Type B pancreatic cell (in vitro differentiated cells): ENCODE measurements around the gene TBC1D3. TPM values are rescaled to one million over a fixed set of nuclear protein-coding genes. Genes with fewer than 3 reads are reported as not detected.
"Not testable (repeated sequence)": the region's sequence is repeated elsewhere in the genome, so short reads cannot be mapped to it uniquely, and the experiment has no call there.

Source experiments
- DNase-seq: peaks from one replicate; pipeline ENCODE4 v3.0.0; 2021; ENCODE audit warnings: mixed read lengths; ENCODE audit not compliant: unreplicated experiment; ENCODE audit errors: extremely low spot score
- H3K27ac Mint-ChIP-seq: 2 replicates; pipeline ENCODE4 v1.8.0; 2021; ENCODE audit warnings: mild to moderate bottlenecking, mixed read lengths
- H3K27me3 Mint-ChIP-seq: 2 replicates; pipeline ENCODE4 v1.8.0; 2021; ENCODE audit warnings: mixed read lengths
- H3K36me3 Mint-ChIP-seq: 2 replicates; pipeline ENCODE4 v1.8.0; 2021; ENCODE audit warnings: mixed read lengths
- H3K4me1 Mint-ChIP-seq: one replicate; pipeline ENCODE4 v1.8.0; 2021; ENCODE audit warnings: mixed read lengths; ENCODE audit not compliant: unreplicated experiment
- H3K4me3 Mint-ChIP-seq: 2 replicates; pipeline ENCODE4 v1.8.0; 2021; ENCODE audit warnings: mild to moderate bottlenecking, mixed read lengths
- H3K9me3 Mint-ChIP-seq: 2 replicates; pipeline ENCODE4 v1.8.0; 2021; ENCODE audit warnings: mixed read lengths
- long read RNA-seq: library from polyadenylated mRNA; unstranded; transcript quantifications from one replicate; pipeline ENCODE4 v2.0.0, GENCODE V29; 2020
- total RNA-seq: library from RNA; stranded (reverse); gene quantifications from 2 replicates; pipeline ENCODE4 v1.2.1, GENCODE V29; 2021; ENCODE audit warnings: low replicate concordance

The TBC1D3 gene
- not detected in 2 replicates for total RNA-seq
- long read RNA-seq, partial matches to known transcripts, result 4 of 8 reads
- long read RNA-seq, other reads (novel, unspliced or antisense), result 4 of 8 reads

- not testable (repeated sequence) for H3K4me3 Mint-ChIP-seq, H3K9me3 Mint-ChIP-seq, H3K27ac Mint-ChIP-seq, H3K36me3 Mint-ChIP-seq, DNase-seq, H3K4me1 Mint-ChIP-seq, H3K27me3 Mint-ChIP-seq
Observed at GRCh38 chr17:38192455-38192854, at the start of gene TBC1D3. Gene TBC1D3, minus strand, starts transcription at chr17:38192555. Its CDS starts 1,526 bp downstream, at chr17:38191029.

- not testable (repeated sequence) for H3K9me3 Mint-ChIP-seq, H3K27ac Mint-ChIP-seq, H3K36me3 Mint-ChIP-seq, H3K4me1 Mint-ChIP-seq, H3K27me3 Mint-ChIP-seq, DNase-seq, H3K4me3 Mint-ChIP-seq
Observed at GRCh38 chr17:38232790-38233189, 40.4 kb upstream of the TBC1D3 start.

- H3K4me3 Mint-ChIP-seq, H3K27me3 Mint-ChIP-seq, H3K27ac Mint-ChIP-seq, H3K4me1 Mint-ChIP-seq, H3K36me3 Mint-ChIP-seq, DNase-seq, H3K9me3 Mint-ChIP-seq: not testable (repeated sequence)
Observed at GRCh38 chr17:38225844-38226495, 33.6 kb upstream of the TBC1D3 start.

GRCh38 chr17:38220867-38221266 is 28.5 kb upstream of the TBC1D3 start:
- H3K27me3 Mint-ChIP-seq, H3K9me3 Mint-ChIP-seq, H3K4me1 Mint-ChIP-seq, H3K36me3 Mint-ChIP-seq, DNase-seq, H3K27ac Mint-ChIP-seq, H3K4me3 Mint-ChIP-seq: not testable (repeated sequence)

- H3K9me3 Mint-ChIP-seq, H3K27ac Mint-ChIP-seq, H3K4me3 Mint-ChIP-seq, H3K27me3 Mint-ChIP-seq, H3K4me1 Mint-ChIP-seq, H3K36me3 Mint-ChIP-seq, DNase-seq: not testable (repeated sequence)
Observed at GRCh38 chr17:38200271-38200670, 7.9 kb upstream of the TBC1D3 start.

- H3K9me3 Mint-ChIP-seq, H3K27me3 Mint-ChIP-seq, H3K27ac Mint-ChIP-seq, H3K36me3 Mint-ChIP-seq, H3K4me1 Mint-ChIP-seq, H3K4me3 Mint-ChIP-seq: not testable (repeated sequence)
- peak; percentile 44 for DNase-seq
Observed at GRCh38 chr17:38134860-38135259, 57.5 kb downstream of the TBC1D3 start.

Other genes starting within 250 kb of the TBC1D3 start
- 32.4 and 44.9 TPM in 2 replicates for gene TBC1D3L, start 203.5 kb downstream of the TBC1D3 start, total RNA-seq
- 0.60 TPM in 1 of 2 replicates, not detected in the other for gene TBC1D3D, start 188.6 kb downstream of the TBC1D3 start, total RNA-seq
- gene TBC1D3C, start 123.9 kb downstream of the TBC1D3 start, total RNA-seq, result not detected in 2 replicates
- gene TBC1D3E, start 64.6 kb downstream of the TBC1D3 start, total RNA-seq, result not detected in 2 replicates
- 37.3 and 47.1 TPM in 2 replicates for gene MRPL45, start 104.6 kb upstream of the TBC1D3 start, total RNA-seq
- gene GPR179, start 151.4 kb upstream of the TBC1D3 start, total RNA-seq, result 0.14 and 0.59 TPM in 2 replicates
- gene SOCS7, start 159.3 kb upstream of the TBC1D3 start, total RNA-seq, result 25.8 and 33.0 TPM in 2 replicates
- gene ARHGAP23, start 235.9 kb upstream of the TBC1D3 start, total RNA-seq, result 114 and 333 TPM in 2 replicates